GM23338 (cell line): ENCODE data around the gene CLN6. TPM values are rescaled to one million over a fixed set of nuclear protein-coding genes. Genes with fewer than 3 reads are reported as not detected.

ENCODE experiments used
- ATAC-seq: fragments of 200-7000 bp; cut with Tn5 transposase; 3 replicates; pipeline ENCODE4 v1.9.1; 2020
- DNase-seq: peaks from one replicate; pipeline ENCODE4 v3.0.0-alpha.2; 2015; ENCODE audit warnings: low spot score
- H2AFZ ChIP-seq: fragments of 200-600 bp; sonication (generic); 2 replicates; pipeline ENCODE4 v1.8.0; 2016; ENCODE audit warnings: antibody characterized with exemption, mild to moderate bottlenecking, moderate library complexity
- H3F3A ChIP-seq: fragments of 200-600 bp; sonication (generic); replicated peaks from 2 replicates; pipeline ENCODE4 v1.8.0; 2017; ENCODE audit warnings: antibody characterized with exemption, mixed run types, low read depth
- H3K27ac ChIP-seq: fragments of 200-600 bp; sonication (generic); 2 replicates; pipeline ENCODE4 v1.6.1; 2016; ENCODE audit warnings: low read depth
- H3K27me3 ChIP-seq: fragments of 200-600 bp; sonication (generic); 2 replicates; pipeline ENCODE4 v1.8.0; 2016; ENCODE audit warnings: mild to moderate bottlenecking, mixed run types, moderate library complexity; ENCODE audit not compliant: insufficient read depth
- H3K36me3 ChIP-seq: fragments of 200-600 bp; sonication (generic); 2 replicates; pipeline ENCODE4 v1.8.0; 2016; ENCODE audit warnings: mild to moderate bottlenecking; ENCODE audit not compliant: insufficient read depth
- H3K4me1 ChIP-seq: fragments of 200-600 bp; sonication (generic); 2 replicates; pipeline ENCODE4 v1.8.0; 2016; ENCODE audit warnings: mild to moderate bottlenecking, moderate library complexity; ENCODE audit not compliant: insufficient read depth
- H3K4me2 ChIP-seq: fragments of 200-600 bp; sonication (generic); 2 replicates; pipeline ENCODE4 v1.7.1; 2017; ENCODE audit warnings: mixed run types
- H3K4me3 ChIP-seq: fragments of 200-600 bp; sonication (generic); 2 replicates; pipeline ENCODE4 v1.6.1; 2016; ENCODE audit warnings: mixed run types
- H3K79me2 ChIP-seq: fragments of 200-600 bp; sonication (generic); replicated peaks from 2 replicates; pipeline ENCODE4 v1.8.0; 2017; ENCODE audit warnings: mild to moderate bottlenecking; ENCODE audit not compliant: insufficient read depth
- H3K9me2 ChIP-seq: fragments of 200-600 bp; sonication (generic); 2 replicates; pipeline ENCODE4 v1.8.0; 2017; ENCODE audit not compliant: insufficient read depth
- H4K20me1 ChIP-seq: fragments of 200-600 bp; sonication (generic); replicated peaks from 2 replicates; pipeline ENCODE4 v1.8.0; 2017; ENCODE audit warnings: mild to moderate bottlenecking; ENCODE audit not compliant: insufficient read depth
- H3K27ac Mint-ChIP-seq: 2 replicates; pipeline ENCODE4 v1.8.0; 2020; ENCODE audit warnings: inconsistent platforms, mild to moderate bottlenecking, moderate library complexity, mixed read lengths
- H3K27me3 Mint-ChIP-seq: 3 replicates; pipeline ENCODE4 v1.8.0; 2022; ENCODE audit warnings: low read depth, mild to moderate bottlenecking, moderate library complexity, mixed read lengths, inconsistent platforms; ENCODE audit not compliant: insufficient read depth, poor library complexity
- H3K36me3 Mint-ChIP-seq: 3 replicates; pipeline ENCODE4 v1.8.0; 2021; ENCODE audit warnings: low read depth, mild to moderate bottlenecking, inconsistent platforms, moderate library complexity, mixed read lengths
- H3K4me1 Mint-ChIP-seq: 3 replicates; pipeline ENCODE4 v1.8.0; 2020; ENCODE audit warnings: mild to moderate bottlenecking, inconsistent platforms, mixed read lengths
- H3K4me3 Mint-ChIP-seq: 3 replicates; pipeline ENCODE4 v1.8.0; 2021; ENCODE audit warnings: moderate library complexity, mild to moderate bottlenecking, inconsistent platforms, mixed read lengths
- H3K9me3 Mint-ChIP-seq: 3 replicates; pipeline ENCODE4 v1.8.0; 2020; ENCODE audit warnings: moderate library complexity, mild to moderate bottlenecking, inconsistent platforms, mixed read lengths
- ETS1 ChIP-seq: IDR thresholded peaks from 2 replicates; pipeline ENCODE4 v1.6.1; 2016; ENCODE audit warnings: antibody characterized with exemption
- JUNB ChIP-seq: IDR thresholded peaks from one replicate; pipeline ENCODE4 v1.6.1; 2016; ENCODE audit warnings: antibody characterized with exemption; ENCODE audit not compliant: unreplicated experiment
- NANOG ChIP-seq: IDR thresholded peaks from 2 replicates; pipeline ENCODE4 v1.6.1; 2016; ENCODE audit warnings: antibody characterized with exemption, borderline replicate concordance
- POLR2AphosphoS5 ChIP-seq: IDR thresholded peaks from 2 replicates; pipeline ENCODE4 v1.6.1; 2016; ENCODE audit warnings: antibody characterized with exemption, low read depth
- REST ChIP-seq: IDR thresholded peaks from one replicate; pipeline ENCODE4 v1.6.1; 2018; ENCODE audit warnings: antibody characterized with exemption; ENCODE audit not compliant: unreplicated experiment
- STAT1 ChIP-seq: IDR thresholded peaks from one replicate; pipeline ENCODE4 v1.6.1; 2016; ENCODE audit warnings: antibody characterized with exemption; ENCODE audit not compliant: unreplicated experiment
- polyA plus RNA-seq: library from polyadenylated mRNA; unstranded; fragments of >200 nt; fragmentation: Nextera tagmentation; extraction: Ambion mirVana; gene quantifications from 2 replicates; pipeline ENCODE4 v1.2.1, GENCODE V29; 2016
- total RNA-seq: library from RNA; depleted of rRNA; stranded (reverse); fragments of >200 nt; shearing (Covaris generic); gene quantifications from 2 replicates; pipeline ENCODE4 v1.2.3, GENCODE V29; 2014

Gene CLN6
- total and polyA plus RNA-seq, 2 experiments from 2014 or later, result 20.7 to 69.5 TPM

- Histone ChIP-seq H3F3A (peaks cover 15% of the 10 kb centered on the region), H3K27ac (no peak overlapping the region), H3K79me2 (peaks cover 32% of the 10 kb centered on the region), H4K20me1 (peaks cover 20% of the 10 kb centered on the region), H3K4me3 (no peak overlapping the region), H3K36me3 (no peaks in the 10 kb centered on the region), H3K4me1 (peaks cover 32% of the 10 kb centered on the region), H3K9me2 (no peaks in the 10 kb centered on the region), H2AFZ (no peak overlapping the region), H3K27me3 (no peaks in the 10 kb centered on the region), H3K4me2 (no peak overlapping the region)
- DNase-seq, result no peak
- Mint-ChIP-seq H3K4me3 (no peak overlapping the region), H3K36me3 (peaks cover 12% of the 10 kb centered on the region), H3K4me1 (peaks cover 57% of the 10 kb centered on the region), H3K27ac (no peak overlapping the region), H3K9me3 (no peaks in the 10 kb centered on the region), H3K27me3 (peaks cover 24% of the 10 kb centered on the region)
- ATAC-seq, result no peak
- no peak for TF ChIP-seq ETS1
Observed at GRCh38 chr15:68208136-68208535, 21.4 kb downstream of the CLN6 start.

- no peaks in the 10 kb centered on the region for H3K27me3 ChIP-seq
- peak overlapping the region; percentile 90; the same call in 1 of the 2 replicates for H3K27ac ChIP-seq
- TF ChIP-seq ETS1 (no peak), STAT1 (no peak), REST (no peak), POLR2AphosphoS5 (no peak), JUNB (no peak), NANOG (no peak)
- H3K4me1 Mint-ChIP-seq, result peaks cover 59% of the 10 kb centered on the region
- H3K79me2 ChIP-seq, result peaks cover 27% of the 10 kb centered on the region
- H3K4me3 ChIP-seq, result no peak overlapping the region
- peaks cover 15% of the 10 kb centered on the region for H3F3A ChIP-seq
- no peaks in the 10 kb centered on the region for H3K36me3 ChIP-seq
- ATAC-seq (0 out of 3 replicates have a peak, but pooled peaks have one; percentile 1), DNase-seq (peak; percentile 33)
- peaks cover 27% of the 10 kb centered on the region for H3K27me3 Mint-ChIP-seq
- H2AFZ ChIP-seq, result no peak overlapping the region
- H4K20me1 ChIP-seq, result peaks cover 13% of the 10 kb centered on the region
- H3K4me3 Mint-ChIP-seq, result no peak overlapping the region
- H3K27ac Mint-ChIP-seq, result no peak overlapping the region; the same call in 1 of the 2 replicates
- H3K4me1 ChIP-seq, result peaks cover 36% of the 10 kb centered on the region
- H3K9me2 ChIP-seq, result no peaks in the 10 kb centered on the region
- no peaks in the 10 kb centered on the region for H3K9me3 Mint-ChIP-seq
- H3K4me2 ChIP-seq, result peak overlapping the region; percentile 71; the same call in 1 of the 2 replicates
- H3K36me3 Mint-ChIP-seq, result peaks cover 12% of the 10 kb centered on the region
Observed at GRCh38 chr15:68207176-68207935, 22.2 kb downstream of the CLN6 start.
